Ovary (tissue), 3 donors: ENCODE data around the gene ZNF556.

Experiments
- POLR2A ChIP-seq: fragments of 450-650 bp; IDR thresholded peaks from one replicate; pipeline ENCODE4 v1.6.1; 2017; ENCODE audit warnings: antibody characterized with exemption, mild to moderate bottlenecking, moderate library complexity
- TF ChIP-seq, protein P1 (sequence below), 3 donors: fragments of 450-650 bp in 2 of 3; fragments of 200-600 bp in 1 of 3; IDR thresholded peaks; one replicate each; pipeline versions ENCODE4 v1.5.1 to v1.8.0; 2016 to 2022; ENCODE audit warnings: antibody characterized with exemption in 3 of 3, mild to moderate bottlenecking in 1 of 3
- donor health status: DM: no; HTN: no; CAD: no.

DNA sequence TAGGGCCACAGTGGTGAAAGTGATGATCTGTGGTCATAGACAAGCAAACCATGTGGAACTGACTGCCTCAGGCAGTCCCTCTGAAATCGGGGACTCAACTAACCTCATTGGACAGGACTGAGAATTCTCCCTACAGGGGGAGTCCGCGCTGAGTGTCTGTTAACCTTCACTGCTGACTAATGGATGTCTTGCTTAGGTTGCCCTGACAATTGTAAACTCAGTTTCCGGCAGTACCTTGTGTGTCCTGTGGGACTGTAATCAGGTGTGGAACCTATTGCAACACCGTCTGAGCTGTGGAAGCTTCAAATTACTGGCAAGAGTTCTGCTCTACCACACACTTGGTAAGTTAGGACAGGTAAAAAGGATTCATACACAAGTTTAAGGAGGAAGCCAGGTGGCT, 55.9 kb downstream of the ZNF556 start:
- no peak for TF ChIP-seq POLR2A
- TF ChIP-seq, protein P1, sequence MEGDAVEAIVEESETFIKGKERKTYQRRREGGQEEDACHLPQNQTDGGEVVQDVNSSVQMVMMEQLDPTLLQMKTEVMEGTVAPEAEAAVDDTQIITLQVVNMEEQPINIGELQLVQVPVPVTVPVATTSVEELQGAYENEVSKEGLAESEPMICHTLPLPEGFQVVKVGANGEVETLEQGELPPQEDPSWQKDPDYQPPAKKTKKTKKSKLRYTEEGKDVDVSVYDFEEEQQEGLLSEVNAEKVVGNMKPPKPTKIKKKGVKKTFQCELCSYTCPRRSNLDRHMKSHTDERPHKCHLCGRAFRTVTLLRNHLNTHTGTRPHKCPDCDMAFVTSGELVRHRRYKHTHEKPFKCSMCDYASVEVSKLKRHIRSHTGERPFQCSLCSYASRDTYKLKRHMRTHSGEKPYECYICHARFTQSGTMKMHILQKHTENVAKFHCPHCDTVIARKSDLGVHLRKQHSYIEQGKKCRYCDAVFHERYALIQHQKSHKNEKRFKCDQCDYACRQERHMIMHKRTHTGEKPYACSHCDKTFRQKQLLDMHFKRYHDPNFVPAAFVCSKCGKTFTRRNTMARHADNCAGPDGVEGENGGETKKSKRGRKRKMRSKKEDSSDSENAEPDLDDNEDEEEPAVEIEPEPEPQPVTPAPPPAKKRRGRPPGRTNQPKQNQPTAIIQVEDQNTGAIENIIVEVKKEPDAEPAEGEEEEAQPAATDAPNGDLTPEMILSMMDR (IDR thresholded peaks at IDR 0.05) = no peak
